H1 (cell line): ENCODE results near the gene RUVBL1. TPM values are rescaled to one million over a fixed set of nuclear protein-coding genes. Genes with fewer than 3 reads are reported as not detected.

Experiments used
- CTCF ChIA-PET: fragments of 300-600 bp; sonication (Branson Sonifier 250); formaldehyde crosslinking; loops from one replicate; lab custom pipeline; 2021; ENCODE audit not compliant: partially characterized antibody; lab: Charles Lee
- POLR2A ChIA-PET: fragments of 300-600 bp; sonication (Branson Sonifier 250); formaldehyde crosslinking; loops from one replicate; lab custom pipeline; 2021; ENCODE audit warnings: inconsistent platforms; ENCODE audit not compliant: partially characterized antibody; lab: Charles Lee
- DNase-seq, 2 experiments: peaks; one replicate each; pipeline versions ENCODE4 v3.0.0 to v3.0.0-alpha.2; 2010 to 2022; ENCODE audit warnings: low spot score in 2 of 2, low read depth in 1 of 2, mixed read lengths in 1 of 2
- FAIRE-seq: peaks from 2 replicates; lab custom pipeline; 2011; peaks lifted over from hg19 to GRCh38; lab: Jason Lieb, UNC
- H2AFZ ChIP-seq: 2 replicates; pipeline ENCODE4 v1.8.1; 2012; ENCODE audit warnings: low read length, inconsistent platforms
- H2AK5ac ChIP-seq: 2 replicates; pipeline ENCODE4 v1.6.1; 2013; ENCODE audit warnings: low read depth, low read length
- H2BK120ac ChIP-seq: replicated peaks from 2 replicates; pipeline ENCODE3; 2013; ENCODE audit warnings: low read depth, low read length, inconsistent platforms
- H2BK12ac ChIP-seq: 2 replicates; pipeline ENCODE4 v1.6.1; 2013; ENCODE audit warnings: low read depth, low read length
- H2BK15ac ChIP-seq: 2 replicates; pipeline ENCODE4 v1.6.1; 2013; ENCODE audit warnings: low read length
- H2BK20ac ChIP-seq: 2 replicates; pipeline ENCODE4 v1.6.1; 2013; ENCODE audit warnings: low read length
- H2BK5ac ChIP-seq: 2 replicates; pipeline ENCODE4 v1.6.1; 2013; ENCODE audit warnings: low read depth, low read length
- H3K14ac ChIP-seq: 2 replicates; pipeline ENCODE4 v1.6.1; 2013; ENCODE audit warnings: inconsistent platforms; ENCODE audit not compliant: insufficient read length
- H3K18ac ChIP-seq: 2 replicates; pipeline ENCODE4 v1.6.1; 2013; ENCODE audit warnings: low read length; ENCODE audit errors: extremely low read depth
- H3K23ac ChIP-seq: 2 replicates; pipeline ENCODE4 v1.6.1; 2013; ENCODE audit warnings: inconsistent platforms; ENCODE audit not compliant: insufficient read length
- H3K23me2 ChIP-seq: 2 replicates; pipeline ENCODE4 v1.6.1; 2013; ENCODE audit warnings: low read depth, low read length
- H3K27ac ChIP-seq: 2 replicates; pipeline ENCODE4 v1.6.1; 2011; ENCODE audit warnings: low read depth, low read length, inconsistent platforms
- H3K27me3 ChIP-seq, 4 experiments: replicated peaks in 1 of 4; 1 replicate in 1 of 4; 2 replicates in 3 of 4; pipeline versions ENCODE4 v1.6.1 to v1.8.1; 2011 to 2013; ENCODE audit warnings: low read length in 3 of 4, mild to moderate bottlenecking in 3 of 4, inconsistent platforms in 2 of 4, mixed read lengths in 2 of 4, moderate library complexity in 1 of 4; ENCODE audit not compliant: control insufficient read depth in 3 of 4, insufficient read depth in 3 of 4; ENCODE audit errors: extremely low read depth in 1 of 4
- H3K36me3 ChIP-seq, 4 experiments: 2 replicates each; pipeline versions ENCODE4 v1.6.1 to v1.8.1; 2011 to 2013; ENCODE audit warnings: mild to moderate bottlenecking in 4 of 4, low read length in 3 of 4, moderate library complexity in 2 of 4, control low read depth in 1 of 4, inconsistent platforms in 1 of 4; ENCODE audit not compliant: insufficient read depth in 4 of 4, control insufficient read depth in 2 of 4
- H3K4ac ChIP-seq: replicated peaks from 2 replicates; pipeline ENCODE3; 2013; ENCODE audit warnings: low read length, low read depth, mixed read lengths, inconsistent platforms; ENCODE audit not compliant: insufficient read length
- H3K4me1 ChIP-seq, 4 experiments: replicated peaks in 1 of 4; 1 replicate in 1 of 4; 2 replicates in 3 of 4; pipeline versions ENCODE4 v1.6.1 to v1.8.1; 2011 to 2013; ENCODE audit warnings: low read length in 3 of 4, inconsistent platforms in 2 of 4, mixed read lengths in 1 of 4; ENCODE audit not compliant: insufficient read depth in 4 of 4, control insufficient read depth in 3 of 4
- H3K4me2 ChIP-seq, 2 experiments: 2 replicates each; pipeline versions ENCODE4 v1.6.1 to v1.8.1; 2011 to 2013; ENCODE audit warnings: low read depth in 2 of 2, low read length in 2 of 2, control low read depth in 1 of 2, inconsistent platforms in 1 of 2, mild to moderate bottlenecking in 1 of 2; ENCODE audit not compliant: insufficient read depth in 1 of 2
- H3K4me3 ChIP-seq, 4 experiments: fragments of 200-600, 300-600 bp in 1 of 4; sonication (generic), shearing (Covaris generic), sonication (Bioruptor Twin) in 1 of 4; 2 replicates each; pipeline versions ENCODE4 v1.5.1 to v1.8.1; 2011 to 2016; ENCODE audit warnings: low read length in 4 of 4, low read depth in 3 of 4, control low read depth in 2 of 4, inconsistent platforms in 2 of 4, mild to moderate bottlenecking in 2 of 4, mixed read lengths in 1 of 4, moderate library complexity in 1 of 4; ENCODE audit not compliant: insufficient read depth in 2 of 4; ENCODE audit errors: extremely low read depth in 1 of 4
- H3K56ac ChIP-seq: replicated peaks from 2 replicates; pipeline ENCODE3; 2013; ENCODE audit warnings: low read depth, mild to moderate bottlenecking, mixed read lengths, low read length, inconsistent platforms; ENCODE audit not compliant: insufficient read length
- H3K79me1 ChIP-seq: 2 replicates; pipeline ENCODE4 v1.6.1; 2013; ENCODE audit warnings: low read depth, low read length, control low read depth
- H3K79me2 ChIP-seq, 2 experiments: 2 replicates each; pipeline versions ENCODE4 v1.6.1 to v1.8.1; 2012 to 2013; ENCODE audit warnings: low read length in 2 of 2, mild to moderate bottlenecking in 2 of 2, inconsistent platforms in 1 of 2; ENCODE audit not compliant: insufficient read depth in 2 of 2, control insufficient read depth in 1 of 2
- H3K9ac ChIP-seq, 4 experiments: replicated peaks in 1 of 4; 1 replicate in 1 of 4; 2 replicates in 3 of 4; pipeline versions ENCODE4 v1.6.1 to v1.8.1; 2011 to 2013; ENCODE audit warnings: low read depth in 3 of 4, low read length in 3 of 4, control low read depth in 2 of 4, mild to moderate bottlenecking in 2 of 4, moderate library complexity in 2 of 4, inconsistent platforms in 1 of 4; ENCODE audit errors: extremely low read depth in 1 of 4
- H3K9me3 ChIP-seq, 2 experiments: 2 replicates each; pipeline versions ENCODE4 v1.6.1 to v1.8.1; 2012 to 2013; ENCODE audit warnings: mild to moderate bottlenecking in 2 of 2, moderate library complexity in 2 of 2, control low read depth in 1 of 2, inconsistent platforms in 1 of 2, low read depth in 1 of 2, low read length in 1 of 2, mixed read lengths in 1 of 2; ENCODE audit not compliant: insufficient read depth in 2 of 2
- H4K20me1 ChIP-seq, 2 experiments: replicated peaks in 1 of 2; 2 replicates each; pipeline versions ENCODE3 to v1.8.1; 2011 to 2013; ENCODE audit warnings: inconsistent platforms in 2 of 2, low read length in 2 of 2, mild to moderate bottlenecking in 1 of 2; ENCODE audit not compliant: insufficient read depth in 2 of 2, control insufficient read depth in 1 of 2
- H4K5ac ChIP-seq: 2 replicates; pipeline ENCODE4 v1.6.1; 2013; ENCODE audit warnings: low read length, low read depth, mixed read lengths, inconsistent platforms; ENCODE audit not compliant: insufficient read length
- H4K8ac ChIP-seq: 2 replicates; pipeline ENCODE4 v1.8.0; 2013; ENCODE audit warnings: mild to moderate bottlenecking, moderate library complexity, low read length, inconsistent platforms; ENCODE audit not compliant: insufficient read depth; ENCODE audit errors: extremely low read depth
- H4K91ac ChIP-seq: replicated peaks from 2 replicates; pipeline ENCODE3; 2013; ENCODE audit warnings: low read length, mixed read lengths, inconsistent platforms; ENCODE audit not compliant: insufficient read length
- CTCF ChIP-seq, 3 experiments: IDR thresholded peaks; 1 replicate in 2 of 3; 2 replicates in 1 of 3; pipeline versions ENCODE4 v1.5.1 to v1.6.1; 2011; ENCODE audit warnings: low read length in 3 of 3, mild to moderate bottlenecking in 3 of 3, inconsistent platforms in 2 of 3, low read depth in 1 of 3, moderate library complexity in 1 of 3; ENCODE audit not compliant: insufficient read depth in 1 of 3; ENCODE audit errors: control extremely low read depth in 1 of 3
- FOSL1 ChIP-seq: IDR thresholded peaks from 2 replicates; pipeline ENCODE4 v1.6.1; 2011; ENCODE audit warnings: mild to moderate bottlenecking, low read depth, low read length, moderate library complexity; ENCODE audit not compliant: insufficient read depth
- RAD21 ChIP-seq, 2 experiments: IDR thresholded peaks in 1 of 2; conservative IDR thresholded peaks in 1 of 2; 2 replicates each; pipeline ENCODE4 v1.6.1; 2011; ENCODE audit warnings: low read depth in 2 of 2, low read length in 2 of 2, improper control_type of control experiment in 1 of 2, inconsistent platforms in 1 of 2, mild to moderate bottlenecking in 1 of 2, moderate library complexity in 1 of 2
- RFX5 ChIP-seq: IDR thresholded peaks from 2 replicates; pipeline ENCODE4 v1.6.1; 2011; ENCODE audit warnings: low read depth, low read length, improper control_type of control experiment, borderline replicate concordance
- RNF2 ChIP-seq: fragments of 200-900, 300-1000 bp; sonication (generic); IDR thresholded peaks from 2 replicates; pipeline ENCODE4 v1.7.1; 2016; ENCODE audit warnings: borderline replicate concordance, low read depth, mild to moderate bottlenecking, antibody characterized with exemption, low read length; ENCODE audit not compliant: poor library complexity, severe bottlenecking; ENCODE audit errors: missing control alignments
- SIX5 ChIP-seq: IDR thresholded peaks from 2 replicates; pipeline ENCODE4 v1.6.1; 2011; ENCODE audit warnings: mild to moderate bottlenecking, low read depth, low read length
- SP2 ChIP-seq: IDR thresholded peaks from 2 replicates; pipeline ENCODE4 v1.6.1; 2012; ENCODE audit warnings: mild to moderate bottlenecking, low read length, inconsistent platforms
- USF2 ChIP-seq: IDR thresholded peaks from 2 replicates; pipeline ENCODE4 v1.6.1; 2011; ENCODE audit warnings: low read length, improper control_type of control experiment
- WGBS, 2 experiments: shearing (Covaris generic) in 1 of 2; methylation state at CpG; one replicate each; pipeline versions ENCODE4 v1.1.6 to v1.1.7; 2013 to 2015; ENCODE audit warnings: low lambda C conversion rate in 2 of 2, mixed read lengths in 2 of 2, inconsistent platforms in 1 of 2, low coverage in 1 of 2, missing lambda C conversion rate in 1 of 2; ENCODE audit not compliant: insufficient replicate concordance in 2 of 2, insufficient coverage in 1 of 2, insufficient read length in 1 of 2; ENCODE audit errors: extremely low coverage in 1 of 2, missing lambda C conversion rate in 1 of 2; 5-methylcytosine and 5-hydroxymethylcytosine counted together
- polyA plus RNA-seq, 7 experiments: library from polyadenylated mRNA; depleted of rRNA in 3 of 7; stranded (reverse) in 5 of 7; unstranded in 2 of 7; fragments of >200 nt in 5 of 7; fragments of 200-250 nt in 2 of 7; gene quantifications; 1 replicate in 5 of 7; 2 replicates in 1 of 7; 4 replicates in 1 of 7; pipeline versions ENCODE4 v1.2.1 to v1.2.3, GENCODE V29; 2011 to 2013; ENCODE audit warnings: missing spikeins in 2 of 7, mixed read lengths in 2 of 7
- total RNA-seq: library from RNA; stranded (reverse); fragmentation: NEBNext Ultra II Directional; extraction: Animal tissue kit (Norgen Biotek cat#: 25700); gene quantifications from 2 replicates; pipeline ENCODE4 v1.2.1, GENCODE V29; 2021

The RUVBL1 gene
- total and polyA plus RNA-seq, 2 of the 8 experiments (the other 6 are each of a cell fraction or from before 2014, with no cell fraction given) = 112 to 135 TPM

- Histone ChIP-seq H3K4me3 (no peak overlapping the region), H3K4me2 (no peak overlapping the region), H3K36me3 (no peaks in the 10 kb centered on the region), H2BK20ac (no peak overlapping the region), H4K91ac (no peak overlapping the region), H3K18ac (no peak overlapping the region), H3K9me3 (no peaks in the 10 kb centered on the region), H2BK15ac (no peak overlapping the region), H2BK120ac (no peak overlapping the region), H2AK5ac (no peak overlapping the region), H2AFZ (no peak overlapping the region), H3K4ac (no peak overlapping the region), H3K79me1 (no peaks in the 10 kb centered on the region), H4K20me1 (no peaks in the 10 kb centered on the region), H3K23me2 (no peaks in the 10 kb centered on the region; the same call in 1 of the 2 replicates), H3K23ac (no peak overlapping the region), H3K4me1 (no peaks in the 10 kb centered on the region), H3K27ac (no peak overlapping the region), H3K14ac (no peak overlapping the region), H4K8ac (no peak overlapping the region), H3K79me2 (no peaks in the 10 kb centered on the region), H3K27me3 (peaks cover 0 to 1% (median 0%) of the 10 kb centered on the region in 4 experiments; a peak in 2 of 7 replicates), H2BK12ac (no peak overlapping the region), H3K56ac (no peak overlapping the region), H3K9ac (no peak overlapping the region), H4K5ac (no peak overlapping the region), H2BK5ac (no peak overlapping the region)
- FAIRE-seq (no peak), DNase-seq (no peak)
- 83% methylated on average over 3 of the region's 3 CpGs; no CpG with 5 or more reads in 1 of the 2 experiments for WGBS, 2 experiments
- ChIA-PET CTCF (interaction anchor here (0.9 to 2.1 kb wide), 2 partner anchors 11 to 69 kb away, joined by 3 to 5 read pairs; no protein-coding TSS in a partner anchor), POLR2A (interaction anchor here (1.9 kb wide), 1 partner anchor 12 kb away, joined by 6 read pairs; the partner anchor contains the start of gene SEC61A1)
- TF ChIP-seq RAD21 (IDR thresholded peaks at IDR 0.05 in 1 of 2, conservative IDR thresholded peaks at IDR 0.05 in 1 of 2; ENCODE audit: low read depth in 2 of 2, low read length in 2 of 2) = no peak
- TF ChIP-seq SIX5 = no peak
- no peak for TF ChIP-seq RFX5
- no peak for TF ChIP-seq SP2
- no peak for TF ChIP-seq USF2
- TF ChIP-seq RNF2 = no peak
- no peak for TF ChIP-seq FOSL1
- TF ChIP-seq CTCF (IDR thresholded peaks at IDR 0.05; ENCODE audit: control extremely low read depth in 1 of 3, insufficient read depth in 1 of 3, low read depth in 1 of 3, low read length in 3 of 3) = no peak
Measured at GRCh38 chr3:128040041-128040440, 83.6 kb downstream of the RUVBL1 start.
